Cortex of kidney (tissue), 1 donor: ENCODE results near the gene DPF3.

ENCODE experiments used
- DNase-seq: peaks from one replicate; lab custom pipeline; 2025; lab: John Stamatoyannopoulos, UW

The DPF3 gene

GRCh38 chr14:72715850-72716228, 178.1 kb downstream of the DPF3 start:
- no peak for DNase-seq

GRCh38 chr14:72715215-72715849, 178.6 kb downstream of the DPF3 start:
- no peak for DNase-seq

GRCh38 chr14:72714871-72715214, 179.1 kb downstream of the DPF3 start:
- no peak for DNase-seq

- no peak for DNase-seq
Measured at GRCh38 chr14:72714094-72714493, 179.8 kb downstream of the DPF3 start.

GRCh38 chr14:72711936-72712335, 182.0 kb downstream of the DPF3 start:
- DNase-seq: no peak

GRCh38 chr14:72709916-72710611, 183.8 kb downstream of the DPF3 start:
- no peak for DNase-seq

- DNase-seq: no peak
Measured at GRCh38 chr14:72708708-72709475, 185.0 kb downstream of the DPF3 start.

- no peak for DNase-seq
Measured at GRCh38 chr14:72708222-72708621, 185.7 kb downstream of the DPF3 start.

- DNase-seq: no peak
Measured at GRCh38 chr14:72706485-72706884, 187.4 kb downstream of the DPF3 start.

GRCh38 chr14:72704502-72704901, 189.4 kb downstream of the DPF3 start:
- DNase-seq: no peak

- no peak for DNase-seq
Measured at GRCh38 chr14:72701605-72702004, 192.3 kb downstream of the DPF3 start.

- no peak for DNase-seq
Measured at GRCh38 chr14:72701237-72701565, 192.7 kb downstream of the DPF3 start.

GRCh38 chr14:72700338-72701236, 193.3 kb downstream of the DPF3 start:
- no peak for DNase-seq

- no peak for DNase-seq
Measured at GRCh38 chr14:72699852-72700257, 194.0 kb downstream of the DPF3 start.

- no peak for DNase-seq
Measured at GRCh38 chr14:72699443-72699842, 194.5 kb downstream of the DPF3 start.

- DNase-seq: no peak
Measured at GRCh38 chr14:72692696-72693095, 201.2 kb downstream of the DPF3 start.

GRCh38 chr14:72690324-72690723, 203.6 kb downstream of the DPF3 start:
- no peak for DNase-seq

- DNase-seq: no peak
Measured at GRCh38 chr14:72688990-72689671, 204.8 kb downstream of the DPF3 start.

GRCh38 chr14:72686832-72687231, 207.1 kb downstream of the DPF3 start:
- no peak for DNase-seq

- no peak for DNase-seq
Measured at GRCh38 chr14:72686101-72686500, 207.8 kb downstream of the DPF3 start.

- DNase-seq: no peak
Measured at GRCh38 chr14:72685456-72685855, 208.4 kb downstream of the DPF3 start.

GRCh38 chr14:72683787-72684186, 210.1 kb downstream of the DPF3 start:
- DNase-seq: no peak
